ENCODE results near the gene SMIM5. TPM values are rescaled to one million over a fixed set of nuclear protein-coding genes. Genes with fewer than 3 reads are reported as not detected.

SMIM5 gene
- total RNA-seq, 1 donor from 2014 or later = 0.84 TPM

- ATAC-seq (peak; percentile 3), DNase-seq (no peak)
Observed at GRCh38 chr17:75602644-75603043, 30.6 kb upstream of the SMIM5 start.

GRCh38 chr17:75603123-75603522 lies 30.1 kb upstream of the SMIM5 start:
- no peak for ATAC-seq
- H3K4me1 ChIP-seq = no peaks in the 10 kb centered on the region
- no peaks in the 10 kb centered on the region for H3K9me3 ChIP-seq
- H3K36me3 ChIP-seq = no peaks in the 10 kb centered on the region
- no peak overlapping the region for H3K27ac ChIP-seq
- no peak overlapping the region for H3K4me3 ChIP-seq
- TF ChIP-seq CTCF (IDR thresholded peaks at IDR 0.05) = no peak
- DNase-seq = no peak
- H3K27me3 ChIP-seq = no peaks in the 10 kb centered on the region
- intact Hi-C loops (cut with DNase I) = no loop called here

More at GRCh38 chr17:75602644-75603043, 30.6 kb upstream of the SMIM5 start:
- H3K9me3 ChIP-seq = no peaks in the 10 kb centered on the region
- no peaks in the 10 kb centered on the region for H3K36me3 ChIP-seq
- TF ChIP-seq CTCF (IDR thresholded peaks at IDR 0.05) = no peak
- intact Hi-C loops (cut with DNase I) = no loop called here
- no peak overlapping the region for H3K27ac ChIP-seq
- no peak overlapping the region for H3K4me3 ChIP-seq
- no peaks in the 10 kb centered on the region for H3K4me1 ChIP-seq
- H3K27me3 ChIP-seq = no peaks in the 10 kb centered on the region

- no peak for TF ChIP-seq CTCF (IDR thresholded peaks at IDR 0.05)
- DNase-seq (no peak), ATAC-seq (no peak)
- Histone ChIP-seq H3K27me3 (no peaks in the 10 kb centered on the region), H3K36me3 (no peaks in the 10 kb centered on the region), H3K4me1 (no peaks in the 10 kb centered on the region), H3K9me3 (no peaks in the 10 kb centered on the region), H3K27ac (no peak overlapping the region), H3K4me3 (no peak overlapping the region)
- intact Hi-C loops (cut with DNase I) = no loop called here
Observed at GRCh38 chr17:75604034-75604695, 29.1 kb upstream of the SMIM5 start.

DNA sequence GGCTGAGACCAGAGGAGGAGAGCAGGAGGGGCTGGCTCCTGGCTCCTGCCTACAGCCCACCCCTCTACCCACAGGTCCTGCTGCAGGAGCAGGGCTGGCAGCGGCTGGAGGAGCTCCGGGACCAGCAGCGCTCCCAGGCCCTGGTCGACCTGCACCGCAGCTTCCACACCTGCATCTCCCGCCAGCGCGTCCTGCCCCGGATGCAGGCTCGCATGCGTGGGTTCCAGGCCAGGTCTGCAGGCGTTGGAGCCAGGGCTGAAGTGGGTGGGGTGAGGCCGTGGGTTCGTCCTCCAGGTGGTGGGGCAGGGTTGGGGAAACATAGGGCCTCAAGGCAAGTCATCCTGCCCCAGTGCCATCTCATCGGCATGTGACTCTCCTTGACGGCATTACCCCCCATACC lies 27.4 kb upstream of the SMIM5 start:
- no peak for TF ChIP-seq CTCF (IDR thresholded peaks at IDR 0.05)
- no peak for ATAC-seq
- intact Hi-C loops (cut with DNase I) = no loop called here

DNA sequence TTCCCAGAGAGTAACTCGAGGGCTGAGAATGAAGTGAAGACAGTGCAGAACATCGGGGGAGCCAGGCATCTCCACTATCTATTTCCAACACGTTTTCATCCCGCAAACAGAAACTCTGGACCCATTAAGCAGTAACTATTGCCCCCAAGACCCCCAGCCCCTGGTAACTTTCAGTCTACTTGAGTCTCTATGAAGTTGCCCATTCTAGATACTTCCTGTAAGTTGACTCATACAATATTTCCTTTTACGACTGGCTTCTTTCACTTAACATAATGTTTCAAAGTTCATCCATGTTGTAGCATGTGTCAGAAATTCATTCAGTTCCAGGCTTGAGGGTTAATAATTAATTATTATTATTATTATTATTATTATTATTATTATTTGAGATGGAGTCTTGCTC lies 26.1 kb upstream of the SMIM5 start:
- TF ChIP-seq CTCF (IDR thresholded peaks at IDR 0.05) = no peak
- DNase-seq = no peak
- H3K4me1 ChIP-seq = no peaks in the 10 kb centered on the region
- no peak overlapping the region for H3K4me3 ChIP-seq
- no peaks in the 10 kb centered on the region for H3K9me3 ChIP-seq
- no peak overlapping the region for H3K27ac ChIP-seq
- intact Hi-C loops (cut with DNase I) = no loop called here
- H3K36me3 ChIP-seq = peaks cover 6% of the 10 kb centered on the region
- no peak for ATAC-seq
- no peaks in the 10 kb centered on the region for H3K27me3 ChIP-seq

More for the DNA sequence above, 27.4 kb upstream of the SMIM5 start:
- Histone ChIP-seq H3K36me3 (no peaks in the 10 kb centered on the region), H3K27me3 (no peaks in the 10 kb centered on the region), H3K4me3 (no peak overlapping the region), H3K4me1 (no peaks in the 10 kb centered on the region), H3K27ac (no peak overlapping the region), H3K9me3 (no peaks in the 10 kb centered on the region)
- DNase-seq = no peak
